OCI-LY3 (cell line): ENCODE measurements around the gene HTRA1.

Experiments
- EZH2phosphoT487 ChIP-seq: fragments of 200-600 bp; shearing (Covaris generic); IDR thresholded peaks from 2 replicates; pipeline ENCODE4 v1.6.1; 2018; ENCODE audit warnings: antibody characterized with exemption, mixed run types, low read depth
- TF ChIP-seq, protein P1 (sequence below): fragments of 200-600, 300-600 bp; sonication (generic); IDR thresholded peaks from 2 replicates; pipeline ENCODE4 v1.5.1; 2014; ENCODE audit warnings: antibody characterized with exemption, low read length, low read depth

- TF ChIP-seq, protein P1, sequence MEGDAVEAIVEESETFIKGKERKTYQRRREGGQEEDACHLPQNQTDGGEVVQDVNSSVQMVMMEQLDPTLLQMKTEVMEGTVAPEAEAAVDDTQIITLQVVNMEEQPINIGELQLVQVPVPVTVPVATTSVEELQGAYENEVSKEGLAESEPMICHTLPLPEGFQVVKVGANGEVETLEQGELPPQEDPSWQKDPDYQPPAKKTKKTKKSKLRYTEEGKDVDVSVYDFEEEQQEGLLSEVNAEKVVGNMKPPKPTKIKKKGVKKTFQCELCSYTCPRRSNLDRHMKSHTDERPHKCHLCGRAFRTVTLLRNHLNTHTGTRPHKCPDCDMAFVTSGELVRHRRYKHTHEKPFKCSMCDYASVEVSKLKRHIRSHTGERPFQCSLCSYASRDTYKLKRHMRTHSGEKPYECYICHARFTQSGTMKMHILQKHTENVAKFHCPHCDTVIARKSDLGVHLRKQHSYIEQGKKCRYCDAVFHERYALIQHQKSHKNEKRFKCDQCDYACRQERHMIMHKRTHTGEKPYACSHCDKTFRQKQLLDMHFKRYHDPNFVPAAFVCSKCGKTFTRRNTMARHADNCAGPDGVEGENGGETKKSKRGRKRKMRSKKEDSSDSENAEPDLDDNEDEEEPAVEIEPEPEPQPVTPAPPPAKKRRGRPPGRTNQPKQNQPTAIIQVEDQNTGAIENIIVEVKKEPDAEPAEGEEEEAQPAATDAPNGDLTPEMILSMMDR, result no peak
- TF ChIP-seq EZH2phosphoT487, result no peak
Measured at GRCh38 chr10:122492999-122493481, 31.7 kb downstream of the HTRA1 start.
